Glutamatergic neuron (in vitro differentiated cells): Measurements from ENCODE around the gene PRKCE. TPM values are rescaled to one million over a fixed set of nuclear protein-coding genes. Genes with fewer than 3 reads are reported as not detected.

Source experiments
- DNase-seq: peaks from one replicate; pipeline ENCODE4 v3.0.0; 2022
- H3K27ac Mint-ChIP-seq: one replicate; pipeline ENCODE4 v1.8.0; 2020; ENCODE audit warnings: mild to moderate bottlenecking, mixed read lengths, inconsistent platforms; ENCODE audit not compliant: unreplicated experiment
- H3K27me3 Mint-ChIP-seq: one replicate; pipeline ENCODE4 v1.8.0; 2020; ENCODE audit warnings: mild to moderate bottlenecking, moderate library complexity, mixed read lengths, inconsistent platforms; ENCODE audit not compliant: unreplicated experiment
- H3K36me3 Mint-ChIP-seq: one replicate; pipeline ENCODE4 v1.8.0; 2020; ENCODE audit warnings: mild to moderate bottlenecking, mixed read lengths, inconsistent platforms; ENCODE audit not compliant: unreplicated experiment
- H3K4me1 Mint-ChIP-seq: one replicate; pipeline ENCODE4 v1.8.0; 2020; ENCODE audit warnings: mild to moderate bottlenecking, low read depth, mixed read lengths, inconsistent platforms; ENCODE audit not compliant: unreplicated experiment
- H3K4me3 Mint-ChIP-seq: one replicate; pipeline ENCODE4 v1.8.0; 2020; ENCODE audit warnings: mild to moderate bottlenecking, mixed read lengths, inconsistent platforms; ENCODE audit not compliant: unreplicated experiment
- H3K9me3 Mint-ChIP-seq: one replicate; pipeline ENCODE4 v1.8.0; 2020; ENCODE audit warnings: mild to moderate bottlenecking, moderate library complexity, mixed read lengths, inconsistent platforms; ENCODE audit not compliant: unreplicated experiment
- total RNA-seq: library from RNA; stranded (reverse); fragmentation: NEBNext Ultra II Directional; extraction: Animal tissue kit (Norgen Biotek cat#: 25700); gene quantifications from one replicate; pipeline ENCODE4 v1.2.1, GENCODE V29; 2021; ENCODE audit not compliant: unreplicated experiment
- TF ChIP-seq, protein P1 (sequence below): fragments of 200-600 bp; sonication (generic); IDR thresholded peaks from one replicate; pipeline ENCODE4 v1.5.0; 2021; ENCODE audit not compliant: partially characterized antibody, unreplicated experiment

The PRKCE gene
- total RNA-seq, 1 donor from 2014 or later = 74.8 TPM

DNA sequence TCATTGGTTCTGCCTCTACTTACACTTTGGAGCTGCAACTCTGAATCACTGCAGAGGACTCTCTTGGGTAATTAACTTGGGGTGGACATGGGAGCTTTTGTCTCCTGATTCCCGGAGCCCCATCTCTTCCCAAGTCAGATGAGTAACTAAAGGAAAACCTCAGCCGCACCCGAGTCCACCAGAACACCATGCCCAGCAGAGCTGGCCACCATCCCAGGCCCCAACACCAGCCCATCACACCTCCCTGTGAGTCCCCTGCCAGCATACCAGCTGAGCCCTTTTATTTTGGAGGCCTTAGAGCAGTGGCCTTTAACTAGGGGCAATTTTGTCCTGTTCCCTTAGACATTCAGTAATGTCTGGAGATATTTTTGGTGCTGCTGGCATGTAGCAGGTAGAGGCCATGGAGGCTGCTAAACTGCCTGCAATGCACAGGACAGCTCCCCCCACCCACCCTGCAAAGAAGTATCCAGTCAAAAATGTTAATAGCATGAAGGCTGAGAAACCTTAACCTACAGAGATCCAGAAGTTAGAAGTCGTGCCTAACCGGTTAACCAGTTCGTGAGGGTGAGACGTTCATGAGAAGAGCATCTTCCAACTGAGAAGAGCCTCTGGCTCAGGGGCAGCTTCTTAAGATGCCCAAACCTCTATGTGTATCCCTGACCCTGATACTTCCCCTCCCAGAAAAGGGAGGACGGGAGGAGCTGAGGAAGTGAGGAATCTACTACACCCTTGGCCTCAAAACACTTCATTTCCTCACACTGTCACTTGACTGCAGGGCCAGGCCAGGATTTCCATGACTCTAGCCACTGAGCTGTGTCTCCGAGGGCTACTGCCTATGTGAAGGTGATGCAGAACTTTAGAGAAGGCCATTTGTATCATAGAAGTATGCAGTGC lies 505.8 kb downstream of the PRKCE start:
- DNase-seq = no peak
- Mint-ChIP-seq H3K36me3 (no peaks in the 10 kb centered on the region), H3K27me3 (peaks cover 2% of the 10 kb centered on the region), H3K27ac (no peak overlapping the region), H3K4me3 (no peak overlapping the region), H3K4me1 (peaks cover under 1% of the 10 kb centered on the region), H3K9me3 (peaks cover 5% of the 10 kb centered on the region)
- TF ChIP-seq, protein P1, sequence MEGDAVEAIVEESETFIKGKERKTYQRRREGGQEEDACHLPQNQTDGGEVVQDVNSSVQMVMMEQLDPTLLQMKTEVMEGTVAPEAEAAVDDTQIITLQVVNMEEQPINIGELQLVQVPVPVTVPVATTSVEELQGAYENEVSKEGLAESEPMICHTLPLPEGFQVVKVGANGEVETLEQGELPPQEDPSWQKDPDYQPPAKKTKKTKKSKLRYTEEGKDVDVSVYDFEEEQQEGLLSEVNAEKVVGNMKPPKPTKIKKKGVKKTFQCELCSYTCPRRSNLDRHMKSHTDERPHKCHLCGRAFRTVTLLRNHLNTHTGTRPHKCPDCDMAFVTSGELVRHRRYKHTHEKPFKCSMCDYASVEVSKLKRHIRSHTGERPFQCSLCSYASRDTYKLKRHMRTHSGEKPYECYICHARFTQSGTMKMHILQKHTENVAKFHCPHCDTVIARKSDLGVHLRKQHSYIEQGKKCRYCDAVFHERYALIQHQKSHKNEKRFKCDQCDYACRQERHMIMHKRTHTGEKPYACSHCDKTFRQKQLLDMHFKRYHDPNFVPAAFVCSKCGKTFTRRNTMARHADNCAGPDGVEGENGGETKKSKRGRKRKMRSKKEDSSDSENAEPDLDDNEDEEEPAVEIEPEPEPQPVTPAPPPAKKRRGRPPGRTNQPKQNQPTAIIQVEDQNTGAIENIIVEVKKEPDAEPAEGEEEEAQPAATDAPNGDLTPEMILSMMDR = no peak

DNA sequence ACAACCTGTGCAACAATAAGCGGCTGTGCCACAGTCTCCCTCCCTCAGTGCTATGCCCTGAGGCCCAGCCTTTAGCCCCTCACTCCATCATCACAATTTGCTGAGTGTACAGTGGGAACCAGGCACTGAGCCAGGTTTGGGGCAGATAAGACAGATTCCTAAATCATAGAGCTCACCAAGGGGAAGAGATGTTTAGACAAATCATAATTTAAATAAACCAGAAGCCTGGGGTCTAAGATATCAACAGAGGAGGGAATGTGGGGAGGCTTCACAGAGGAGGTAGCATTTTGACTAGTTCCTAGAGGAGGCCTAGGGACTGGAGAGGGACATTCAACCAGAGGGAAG lies 506.5 kb downstream of the PRKCE start:
- no peak for DNase-seq
- Mint-ChIP-seq H3K27me3 (peaks cover 2% of the 10 kb centered on the region), H3K4me3 (no peak overlapping the region), H3K27ac (no peak overlapping the region), H3K36me3 (no peaks in the 10 kb centered on the region), H3K9me3 (peaks cover 5% of the 10 kb centered on the region), H3K4me1 (peaks cover 2% of the 10 kb centered on the region)
- TF ChIP-seq, protein P1 = no peak

DNA sequence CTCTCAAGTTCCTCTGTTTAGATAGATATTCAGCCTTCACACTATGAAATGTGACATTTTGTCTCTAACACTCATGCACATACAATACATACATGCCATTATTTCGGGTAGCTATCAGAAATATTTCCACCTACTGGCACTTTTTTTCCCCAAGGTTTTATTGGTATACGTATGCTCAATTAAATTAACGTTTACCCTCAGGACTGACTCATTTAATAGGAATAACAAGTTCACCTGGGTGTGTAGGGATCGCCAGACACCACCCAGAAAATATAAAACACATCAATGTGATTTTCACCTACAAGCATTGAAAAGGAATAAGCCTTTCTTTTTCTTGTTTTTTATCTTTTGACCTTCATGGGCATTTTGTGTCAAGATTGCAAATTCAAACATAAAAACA lies 507.2 kb downstream of the PRKCE start:
- H3K27me3 Mint-ChIP-seq = peaks cover 2% of the 10 kb centered on the region
- no peak overlapping the region for H3K4me3 Mint-ChIP-seq
- no peaks in the 10 kb centered on the region for H3K36me3 Mint-ChIP-seq
- TF ChIP-seq, protein P1 = no peak
- no peak for DNase-seq
- H3K27ac Mint-ChIP-seq = no peak overlapping the region
- peaks cover 4% of the 10 kb centered on the region for H3K9me3 Mint-ChIP-seq
- H3K4me1 Mint-ChIP-seq = peaks cover 2% of the 10 kb centered on the region

DNA sequence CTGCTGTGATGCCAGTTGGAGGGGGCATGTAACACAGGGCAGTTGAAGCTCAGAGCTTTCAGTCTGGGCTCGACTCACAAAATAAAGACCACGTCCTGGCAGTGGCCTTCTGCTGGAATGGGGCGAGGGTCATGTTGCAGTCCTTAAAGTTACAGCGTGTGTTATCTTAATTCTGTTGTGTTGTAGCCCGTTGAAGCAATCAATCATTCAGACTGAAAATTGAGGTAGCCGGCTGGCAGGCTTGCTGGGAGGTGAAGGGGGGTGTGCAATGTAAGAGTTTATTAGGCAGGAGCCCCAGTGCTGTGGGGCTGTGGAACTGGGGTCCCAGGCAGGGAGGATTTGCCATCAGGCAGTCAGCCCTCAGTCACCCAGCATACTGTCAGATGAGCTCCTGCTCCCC lies 508.9 kb downstream of the PRKCE start:
- H3K9me3 Mint-ChIP-seq = peaks cover 4% of the 10 kb centered on the region
- H3K27me3 Mint-ChIP-seq = peaks cover 4% of the 10 kb centered on the region
- no peak for DNase-seq
- TF ChIP-seq, protein P1 = no peak
- no peak overlapping the region for H3K27ac Mint-ChIP-seq
- H3K4me3 Mint-ChIP-seq = no peak overlapping the region
- peaks cover 2% of the 10 kb centered on the region for H3K4me1 Mint-ChIP-seq
- H3K36me3 Mint-ChIP-seq = peaks cover 7% of the 10 kb centered on the region

DNA sequence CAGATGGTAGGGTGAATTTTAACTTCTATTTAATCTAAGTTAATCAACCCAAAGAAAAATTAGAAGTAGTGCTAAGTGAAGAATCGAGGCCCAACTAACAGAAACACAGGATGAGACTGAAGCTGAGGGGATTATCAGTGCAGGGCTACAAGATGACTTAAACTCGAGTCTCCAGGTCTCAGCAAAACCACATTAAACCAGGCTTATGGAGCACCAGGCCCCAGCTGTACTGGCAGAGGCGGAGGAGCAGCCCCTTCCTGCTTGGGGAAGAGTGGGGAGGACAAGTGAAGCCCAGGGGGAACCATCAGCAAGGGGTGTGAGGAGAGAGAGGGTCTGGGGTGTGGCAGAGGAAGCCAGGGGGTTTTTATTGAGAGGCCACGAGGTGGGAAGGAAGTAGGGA lies 509.8 kb downstream of the PRKCE start:
- Mint-ChIP-seq H3K9me3 (peaks cover 4% of the 10 kb centered on the region), H3K4me1 (peaks cover 2% of the 10 kb centered on the region), H3K4me3 (no peak overlapping the region), H3K36me3 (peaks cover 7% of the 10 kb centered on the region), H3K27me3 (peaks cover 4% of the 10 kb centered on the region), H3K27ac (no peak overlapping the region)
- TF ChIP-seq, protein P1 = no peak
- no peak for DNase-seq
